Measurements from ENCODE around the gene TRIM44.

Gene TRIM44

DNA sequence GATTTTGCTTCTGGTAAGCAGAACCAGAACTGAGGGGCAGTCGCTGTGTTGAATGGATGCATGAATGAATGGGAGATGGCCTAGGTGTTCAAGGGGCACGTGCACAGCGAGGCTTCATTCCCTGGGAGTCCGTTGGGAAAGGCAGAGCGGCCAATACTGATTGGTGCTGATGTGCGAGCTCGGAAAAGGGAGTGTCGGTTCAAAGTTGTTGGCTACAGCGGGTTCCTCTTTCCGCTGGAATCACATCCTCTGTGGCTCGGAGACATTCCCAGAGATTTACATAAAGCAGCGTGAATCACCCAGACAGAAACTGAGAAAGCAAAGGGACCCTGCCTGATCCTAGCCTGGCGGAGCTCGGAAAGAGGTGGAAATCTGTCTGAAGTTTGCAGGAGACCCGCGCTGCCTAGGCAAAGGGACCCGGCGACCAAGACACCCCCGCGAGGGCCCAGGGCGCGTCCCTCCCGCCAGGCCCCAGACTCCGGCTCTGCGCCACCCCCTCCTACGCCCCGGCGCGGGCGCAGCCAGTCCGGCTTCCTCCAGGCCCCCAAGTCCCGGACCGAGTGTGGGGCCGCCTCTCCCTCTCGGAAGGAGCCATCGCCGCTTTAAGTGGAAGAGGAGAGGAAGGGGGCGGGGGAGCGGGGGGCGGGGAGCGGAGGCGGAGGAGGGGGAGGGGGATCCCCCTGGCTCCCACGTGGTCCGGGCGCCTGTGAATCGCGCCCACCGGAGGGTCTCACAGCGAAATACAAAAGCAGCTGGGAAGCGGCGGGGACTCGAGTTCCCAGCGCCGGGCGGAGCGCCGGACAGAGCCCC is 44.7 kb upstream of the TRIM44 start, which contains the start of gene FJX1:
FJX1 (plus strand) TSS at position 774 of the 810 bp plus-strand sequence. CDS start 177 bp downstream, outside the sequence.
- DNase-seq: peak; percentile 90
- in situ Hi-C loops (cut with HindIII; ENCODE audit: low pct_ligation_motif_present, low sequenced_read_pairs): loop anchor here (25.0 kb wide), 1 partner anchor 644 kb away; no protein-coding TSS in a partner anchor
- Histone ChIP-seq H3K27me3 (replicated peaks) (no peaks in the 10 kb centered on the region), H3K27ac (peak within 1 kb of the TSS; percentile 87), H3K4me3 (ENCODE audit: low read depth, low read length) (peak within 1 kb of the TSS; percentile 81), H3K36me3 (replicated peaks) (no peaks in the 10 kb centered on the region)
- TF ChIP-seq, protein P1, sequence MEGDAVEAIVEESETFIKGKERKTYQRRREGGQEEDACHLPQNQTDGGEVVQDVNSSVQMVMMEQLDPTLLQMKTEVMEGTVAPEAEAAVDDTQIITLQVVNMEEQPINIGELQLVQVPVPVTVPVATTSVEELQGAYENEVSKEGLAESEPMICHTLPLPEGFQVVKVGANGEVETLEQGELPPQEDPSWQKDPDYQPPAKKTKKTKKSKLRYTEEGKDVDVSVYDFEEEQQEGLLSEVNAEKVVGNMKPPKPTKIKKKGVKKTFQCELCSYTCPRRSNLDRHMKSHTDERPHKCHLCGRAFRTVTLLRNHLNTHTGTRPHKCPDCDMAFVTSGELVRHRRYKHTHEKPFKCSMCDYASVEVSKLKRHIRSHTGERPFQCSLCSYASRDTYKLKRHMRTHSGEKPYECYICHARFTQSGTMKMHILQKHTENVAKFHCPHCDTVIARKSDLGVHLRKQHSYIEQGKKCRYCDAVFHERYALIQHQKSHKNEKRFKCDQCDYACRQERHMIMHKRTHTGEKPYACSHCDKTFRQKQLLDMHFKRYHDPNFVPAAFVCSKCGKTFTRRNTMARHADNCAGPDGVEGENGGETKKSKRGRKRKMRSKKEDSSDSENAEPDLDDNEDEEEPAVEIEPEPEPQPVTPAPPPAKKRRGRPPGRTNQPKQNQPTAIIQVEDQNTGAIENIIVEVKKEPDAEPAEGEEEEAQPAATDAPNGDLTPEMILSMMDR (IDR thresholded peaks at IDR 0.05; ENCODE audit: low read depth, low read length, missing control alignments): no peak

DNA sequence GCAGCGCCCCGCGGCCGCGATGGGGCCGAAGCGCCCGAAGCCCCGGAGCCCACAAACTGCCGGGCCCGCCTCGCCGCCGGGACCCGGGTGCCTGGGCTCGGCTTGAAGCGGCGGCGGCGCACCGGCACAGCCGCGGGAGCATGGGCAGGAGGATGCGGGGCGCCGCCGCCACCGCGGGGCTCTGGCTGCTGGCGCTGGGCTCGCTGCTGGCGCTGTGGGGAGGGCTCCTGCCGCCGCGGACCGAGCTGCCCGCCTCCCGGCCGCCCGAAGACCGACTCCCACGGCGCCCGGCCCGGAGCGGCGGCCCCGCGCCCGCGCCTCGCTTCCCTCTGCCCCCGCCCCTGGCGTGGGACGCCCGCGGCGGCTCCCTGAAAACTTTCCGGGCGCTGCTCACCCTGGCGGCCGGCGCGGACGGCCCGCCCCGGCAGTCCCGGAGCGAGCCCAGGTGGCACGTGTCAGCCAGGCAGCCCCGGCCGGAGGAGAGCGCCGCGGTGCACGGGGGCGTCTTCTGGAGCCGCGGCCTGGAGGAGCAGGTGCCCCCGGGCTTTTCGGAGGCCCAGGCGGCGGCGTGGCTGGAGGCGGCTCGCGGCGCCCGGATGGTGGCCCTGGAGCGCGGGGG is 44.0 kb upstream of the TRIM44 start:
- in situ Hi-C loops (cut with HindIII; ENCODE audit: low pct_ligation_motif_present, low sequenced_read_pairs): loop anchor here (25.0 kb wide), 1 partner anchor 644 kb away; no protein-coding TSS in a partner anchor
- Histone ChIP-seq H3K27me3 (replicated peaks) (no peaks in the 10 kb centered on the region), H3K27ac (peak overlapping the region; percentile 87), H3K36me3 (replicated peaks) (no peaks in the 10 kb centered on the region), H3K4me3 (ENCODE audit: low read depth, low read length) (peak overlapping the region; percentile 81)
- no peak for DNase-seq
- TF ChIP-seq, protein P1 (IDR thresholded peaks at IDR 0.05; ENCODE audit: low read depth, low read length, missing control alignments): no peak

DNA sequence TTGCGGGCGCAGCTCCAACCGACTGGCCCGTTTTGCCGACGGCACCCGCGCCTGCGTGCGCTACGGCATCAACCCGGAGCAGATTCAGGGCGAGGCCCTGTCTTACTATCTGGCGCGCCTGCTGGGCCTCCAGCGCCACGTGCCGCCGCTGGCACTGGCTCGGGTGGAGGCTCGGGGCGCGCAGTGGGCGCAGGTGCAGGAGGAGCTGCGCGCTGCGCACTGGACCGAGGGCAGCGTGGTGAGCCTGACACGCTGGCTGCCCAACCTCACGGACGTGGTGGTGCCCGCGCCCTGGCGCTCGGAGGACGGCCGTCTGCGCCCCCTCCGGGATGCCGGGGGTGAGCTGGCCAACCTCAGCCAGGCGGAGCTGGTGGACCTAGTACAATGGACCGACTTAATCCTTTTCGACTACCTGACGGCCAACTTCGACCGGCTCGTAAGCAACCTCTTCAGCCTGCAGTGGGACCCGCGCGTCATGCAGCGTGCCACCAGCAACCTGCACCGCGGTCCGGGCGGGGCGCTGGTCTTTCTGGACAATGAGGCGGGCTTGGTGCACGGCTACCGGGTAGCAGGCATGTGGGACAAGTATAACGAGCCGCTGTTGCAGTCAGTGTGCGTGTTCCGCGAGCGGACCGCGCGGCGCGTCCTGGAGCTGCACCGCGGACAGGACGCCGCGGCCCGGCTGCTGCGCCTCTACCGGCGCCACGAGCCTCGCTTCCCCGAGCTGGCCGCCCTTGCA is 43.3 kb upstream of the TRIM44 start:
- no peaks in the 10 kb centered on the region for H3K27me3 ChIP-seq (replicated peaks)
- TF ChIP-seq, protein P1 (IDR thresholded peaks at IDR 0.05; ENCODE audit: low read depth, low read length, missing control alignments): no peak
- in situ Hi-C loops (cut with HindIII; ENCODE audit: low pct_ligation_motif_present, low sequenced_read_pairs): loop anchor here (25.0 kb wide), 1 partner anchor 643 kb away; no protein-coding TSS in a partner anchor

DNA sequence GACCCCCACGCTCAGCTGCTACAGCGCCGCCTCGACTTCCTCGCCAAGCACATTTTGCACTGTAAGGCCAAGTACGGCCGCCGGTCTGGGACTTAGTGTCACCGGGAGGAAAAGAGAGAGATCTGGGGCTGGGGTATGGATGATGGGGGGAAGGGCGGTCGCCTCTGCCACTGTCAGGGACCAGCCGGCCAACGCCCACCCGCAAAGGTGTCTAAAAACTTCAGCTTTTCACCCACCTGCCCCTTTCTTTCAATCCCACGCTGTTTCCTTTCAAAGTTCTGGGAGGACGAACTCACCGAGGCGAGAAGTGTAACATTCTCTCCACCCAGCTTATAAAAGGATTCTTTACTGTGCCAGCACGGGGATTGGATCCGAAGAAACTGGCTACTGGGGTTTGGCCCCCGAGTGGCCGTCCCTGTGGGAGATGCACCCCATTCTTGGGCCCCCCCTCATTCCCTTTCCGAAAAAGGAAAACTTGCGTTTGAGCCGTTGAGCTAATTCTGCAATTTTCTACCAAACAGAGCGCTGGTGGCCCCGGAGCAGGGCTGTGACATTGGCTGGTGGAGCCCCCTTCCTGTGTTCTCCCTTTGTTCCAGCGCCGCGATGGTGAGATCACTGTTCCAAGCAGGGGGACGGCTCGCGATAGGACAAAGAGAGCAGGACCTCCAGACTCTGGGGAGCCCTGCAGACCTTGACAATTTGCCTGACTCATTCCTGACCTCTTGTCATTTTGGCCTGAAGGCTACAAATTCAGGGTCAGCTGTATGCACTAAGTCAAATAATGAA is 42.5 kb upstream of the TRIM44 start:
- H3K36me3 ChIP-seq (replicated peaks): no peaks in the 10 kb centered on the region
- TF ChIP-seq, protein P1 (IDR thresholded peaks at IDR 0.05; ENCODE audit: low read depth, low read length, missing control alignments): peak; percentile 36
- peak overlapping the region; percentile 81 for H3K4me3 ChIP-seq (ENCODE audit: low read depth, low read length)
- peak; percentile 49 for DNase-seq
- H3K27ac ChIP-seq: peak overlapping the region; percentile 87
- H3K27me3 ChIP-seq (replicated peaks): no peaks in the 10 kb centered on the region
- in situ Hi-C loops (cut with HindIII; ENCODE audit: low pct_ligation_motif_present, low sequenced_read_pairs): loop anchor here (25.0 kb wide), 1 partner anchor 642 kb away; no protein-coding TSS in a partner anchor

More for the DNA sequence above, 43.3 kb upstream of the TRIM44 start:
- Histone ChIP-seq H3K36me3 (replicated peaks) (no peaks in the 10 kb centered on the region), H3K4me3 (ENCODE audit: low read depth, low read length) (peak overlapping the region; percentile 81), H3K27ac (peak overlapping the region; percentile 87)
- DNase-seq: peak; percentile 28

DNA sequence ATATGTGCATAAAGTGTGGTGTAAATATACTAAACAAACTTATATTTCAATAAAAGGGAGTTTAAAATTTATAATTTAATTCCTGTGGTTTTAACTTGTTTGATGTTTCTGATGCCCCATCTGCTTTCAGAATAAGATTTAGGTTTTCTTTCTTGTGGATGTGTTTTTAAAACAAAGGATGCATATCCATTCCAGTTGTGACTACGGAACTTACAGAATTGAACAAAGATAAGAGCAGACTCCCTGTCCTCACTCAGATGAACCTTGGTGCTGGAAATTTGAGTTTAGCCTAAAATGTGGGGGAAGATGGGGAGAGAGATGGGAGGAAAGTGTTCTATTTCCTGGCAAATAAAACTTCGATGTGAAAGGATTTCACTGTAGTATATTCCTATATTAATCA is 41.8 kb upstream of the TRIM44 start:
- H3K27me3 ChIP-seq (replicated peaks): no peaks in the 10 kb centered on the region
- H3K36me3 ChIP-seq (replicated peaks): no peaks in the 10 kb centered on the region
- TF ChIP-seq, protein P1 (IDR thresholded peaks at IDR 0.05; ENCODE audit: low read depth, low read length, missing control alignments): no peak
- peak overlapping the region; percentile 81 for H3K4me3 ChIP-seq (ENCODE audit: low read depth, low read length)
- H3K27ac ChIP-seq: peak overlapping the region; percentile 87
- no peak for DNase-seq
- in situ Hi-C loops (cut with HindIII; ENCODE audit: low pct_ligation_motif_present, low sequenced_read_pairs): loop anchor here (25.0 kb wide), 1 partner anchor 642 kb away; no protein-coding TSS in a partner anchor

All from brain microvascular endothelial cell (primary cell).